Mucosa of stomach (tissue), 1 donor: ENCODE data around the gene IMPG1.

Experiments
- H3K27me3 ChIP-seq: one replicate; pipeline ENCODE4 v1.7.0; 2013; ENCODE audit warnings: mild to moderate bottlenecking, low read length; ENCODE audit not compliant: control insufficient read depth, insufficient read depth
- H3K36me3 ChIP-seq: one replicate; pipeline ENCODE4 v1.7.0; 2013; ENCODE audit warnings: low read length; ENCODE audit not compliant: control insufficient read depth, insufficient read depth
- H3K4me1 ChIP-seq: one replicate; pipeline ENCODE4 v1.7.0; 2013; ENCODE audit warnings: mild to moderate bottlenecking, low read length; ENCODE audit not compliant: control insufficient read depth, insufficient read depth
- H3K4me3 ChIP-seq: one replicate; pipeline ENCODE4 v1.7.0; 2013; ENCODE audit warnings: low read length
- H3K9ac ChIP-seq: one replicate; pipeline ENCODE4 v1.7.0; 2013; ENCODE audit warnings: mild to moderate bottlenecking, low read length, moderate library complexity
- H3K9me3 ChIP-seq: one replicate; pipeline ENCODE4 v1.7.0; 2013; ENCODE audit warnings: mild to moderate bottlenecking, low read length, moderate library complexity; ENCODE audit not compliant: control insufficient read depth
- donor health status: Pancreatic carcinoma.

IMPG1 gene

GRCh38 chr6:76000629-76001028, 71.8 kb downstream of the IMPG1 start:
- H3K4me3 ChIP-seq, result no peak overlapping the region
- no peaks in the 10 kb centered on the region for H3K4me1 ChIP-seq
- H3K36me3 ChIP-seq, result no peaks in the 10 kb centered on the region
- no peak overlapping the region for H3K9ac ChIP-seq
- H3K27me3 ChIP-seq, result no peaks in the 10 kb centered on the region
- H3K9me3 ChIP-seq, result no peaks in the 10 kb centered on the region

GRCh38 chr6:75997696-75998095, 74.8 kb downstream of the IMPG1 start:
- no peaks in the 10 kb centered on the region for H3K9me3 ChIP-seq
- no peak overlapping the region for H3K4me3 ChIP-seq

GRCh38 chr6:75993236-75994162, 79.0 kb downstream of the IMPG1 start:
- H3K9me3 ChIP-seq, result no peaks in the 10 kb centered on the region
- H3K27me3 ChIP-seq, result no peaks in the 10 kb centered on the region
- no peak overlapping the region for H3K9ac ChIP-seq
- no peak overlapping the region for H3K4me3 ChIP-seq
- no peaks in the 10 kb centered on the region for H3K36me3 ChIP-seq
- H3K4me1 ChIP-seq, result no peaks in the 10 kb centered on the region

More at GRCh38 chr6:75997696-75998095, 74.8 kb downstream of the IMPG1 start:
- Histone ChIP-seq H3K9ac (no peak overlapping the region), H3K27me3 (no peaks in the 10 kb centered on the region), H3K36me3 (no peaks in the 10 kb centered on the region), H3K4me1 (no peaks in the 10 kb centered on the region)

GRCh38 chr6:75991941-75992340, 80.5 kb downstream of the IMPG1 start:
- no peaks in the 10 kb centered on the region for H3K36me3 ChIP-seq
- no peak overlapping the region for H3K4me3 ChIP-seq
- H3K9ac ChIP-seq, result no peak overlapping the region
- no peaks in the 10 kb centered on the region for H3K9me3 ChIP-seq
- H3K27me3 ChIP-seq, result no peaks in the 10 kb centered on the region
- no peaks in the 10 kb centered on the region for H3K4me1 ChIP-seq

- Histone ChIP-seq H3K9me3 (no peaks in the 10 kb centered on the region), H3K4me3 (no peak overlapping the region), H3K4me1 (no peaks in the 10 kb centered on the region), H3K9ac (no peak overlapping the region), H3K36me3 (no peaks in the 10 kb centered on the region), H3K27me3 (no peaks in the 10 kb centered on the region)
Observed at GRCh38 chr6:75986935-75987334, 85.5 kb downstream of the IMPG1 start.

GRCh38 chr6:75975904-75976303, 96.6 kb downstream of the IMPG1 start:
- Histone ChIP-seq H3K4me3 (no peak overlapping the region), H3K36me3 (no peaks in the 10 kb centered on the region), H3K9me3 (no peaks in the 10 kb centered on the region), H3K9ac (no peak overlapping the region), H3K27me3 (no peaks in the 10 kb centered on the region), H3K4me1 (no peaks in the 10 kb centered on the region)

GRCh38 chr6:75970093-75970492, 102.4 kb downstream of the IMPG1 start:
- no peaks in the 10 kb centered on the region for H3K27me3 ChIP-seq
- no peak overlapping the region for H3K4me3 ChIP-seq
- no peaks in the 10 kb centered on the region for H3K9me3 ChIP-seq
- H3K4me1 ChIP-seq, result no peaks in the 10 kb centered on the region
- H3K9ac ChIP-seq, result no peak overlapping the region
- H3K36me3 ChIP-seq, result no peaks in the 10 kb centered on the region

GRCh38 chr6:75968143-75968542, 104.3 kb downstream of the IMPG1 start:
- Histone ChIP-seq H3K9me3 (no peaks in the 10 kb centered on the region), H3K27me3 (no peaks in the 10 kb centered on the region), H3K36me3 (no peaks in the 10 kb centered on the region), H3K4me3 (no peak overlapping the region), H3K4me1 (no peaks in the 10 kb centered on the region), H3K9ac (no peak overlapping the region)

GRCh38 chr6:75963569-75963968, 108.9 kb downstream of the IMPG1 start:
- Histone ChIP-seq H3K9me3 (no peaks in the 10 kb centered on the region), H3K4me3 (no peak overlapping the region), H3K36me3 (no peaks in the 10 kb centered on the region), H3K9ac (no peak overlapping the region), H3K27me3 (no peaks in the 10 kb centered on the region), H3K4me1 (no peaks in the 10 kb centered on the region)

GRCh38 chr6:75952128-75952527, 120.3 kb downstream of the IMPG1 start:
- Histone ChIP-seq H3K4me1 (no peaks in the 10 kb centered on the region), H3K27me3 (peaks cover 5% of the 10 kb centered on the region), H3K9me3 (no peaks in the 10 kb centered on the region), H3K9ac (no peak overlapping the region), H3K4me3 (no peak overlapping the region), H3K36me3 (no peaks in the 10 kb centered on the region)

- H3K27me3 ChIP-seq, result peaks cover 13% of the 10 kb centered on the region
- H3K9ac ChIP-seq, result no peak overlapping the region
- H3K4me1 ChIP-seq, result no peaks in the 10 kb centered on the region
- no peak overlapping the region for H3K4me3 ChIP-seq
- no peaks in the 10 kb centered on the region for H3K9me3 ChIP-seq
- no peaks in the 10 kb centered on the region for H3K36me3 ChIP-seq
Observed at GRCh38 chr6:75947935-75948334, 124.5 kb downstream of the IMPG1 start.

GRCh38 chr6:75946146-75946831, 126.2 kb downstream of the IMPG1 start:
- Histone ChIP-seq H3K36me3 (no peaks in the 10 kb centered on the region), H3K9ac (no peak overlapping the region), H3K4me3 (no peak overlapping the region), H3K9me3 (no peaks in the 10 kb centered on the region), H3K4me1 (no peaks in the 10 kb centered on the region), H3K27me3 (peaks cover 13% of the 10 kb centered on the region)
